HG03520 (cell line): ENCODE data around the gene STAM.

Source experiments
- ATAC-seq: cut with Tn5 transposase; IDR thresholded peaks from one replicate; pipeline ENCODE4 v1.9.1; 2021; ENCODE audit warnings: mild to moderate bottlenecking, moderate library complexity; ENCODE audit not compliant: unreplicated experiment

Gene STAM

DNA sequence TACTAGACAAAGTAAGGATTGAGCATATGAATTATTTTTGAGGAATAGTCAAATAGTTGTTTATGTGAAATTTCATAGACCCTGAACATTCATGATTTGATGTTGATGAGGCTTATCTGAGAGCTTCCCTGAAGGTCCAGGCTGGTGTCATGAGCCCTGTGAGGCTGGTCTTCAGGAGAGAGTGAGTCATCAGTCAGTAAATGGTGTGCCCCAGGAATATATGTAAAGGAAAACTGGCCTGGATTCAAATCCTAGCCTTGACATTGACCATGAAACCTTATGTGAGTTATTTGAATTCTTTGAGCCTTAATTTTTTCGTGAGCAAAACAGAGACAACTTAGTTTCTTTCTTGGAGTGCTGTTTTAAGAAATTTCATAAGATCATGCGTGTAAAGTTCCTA lies 114.2 kb downstream of the STAM start:
- ATAC-seq, result no peak

DNA sequence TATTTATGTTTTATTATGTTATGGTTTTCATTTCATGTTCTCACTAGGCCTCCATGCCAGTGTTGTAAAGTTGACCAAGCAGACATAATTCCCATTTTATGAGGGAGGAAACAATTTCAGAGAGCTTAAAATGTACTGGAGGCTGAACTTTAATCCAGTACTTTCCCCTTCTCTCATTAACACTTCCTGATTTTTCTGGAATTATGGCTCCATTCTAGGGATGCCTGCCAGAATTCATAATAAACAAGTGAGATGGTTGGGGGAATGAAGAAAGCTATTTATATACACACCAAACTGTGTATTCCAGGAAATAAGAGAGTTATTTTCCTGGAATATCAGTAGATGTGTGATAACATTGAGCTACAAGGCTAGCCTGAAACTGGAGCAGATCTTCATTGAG lies 114.9 kb downstream of the STAM start:
- ATAC-seq, result no peak

DNA sequence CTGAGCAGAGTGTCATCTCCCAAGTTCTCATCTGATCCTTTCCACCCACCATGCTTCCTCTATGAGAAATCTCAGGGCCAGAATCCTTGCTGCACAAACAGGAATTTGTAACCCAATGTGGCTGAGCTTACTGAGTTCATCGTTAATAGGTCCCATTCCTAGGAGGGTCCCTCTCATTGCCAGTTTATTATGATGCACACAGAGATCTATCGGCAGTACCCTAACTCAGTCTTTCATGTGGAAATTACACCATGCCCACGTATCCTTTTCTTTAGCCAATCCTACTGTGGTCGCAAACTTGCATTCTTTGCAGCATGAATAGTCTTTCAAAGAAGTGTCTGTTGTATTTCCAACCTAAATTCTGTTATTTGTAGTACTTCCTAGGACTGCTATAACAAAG lies 120.2 kb downstream of the STAM start:
- ATAC-seq, result no peak

DNA sequence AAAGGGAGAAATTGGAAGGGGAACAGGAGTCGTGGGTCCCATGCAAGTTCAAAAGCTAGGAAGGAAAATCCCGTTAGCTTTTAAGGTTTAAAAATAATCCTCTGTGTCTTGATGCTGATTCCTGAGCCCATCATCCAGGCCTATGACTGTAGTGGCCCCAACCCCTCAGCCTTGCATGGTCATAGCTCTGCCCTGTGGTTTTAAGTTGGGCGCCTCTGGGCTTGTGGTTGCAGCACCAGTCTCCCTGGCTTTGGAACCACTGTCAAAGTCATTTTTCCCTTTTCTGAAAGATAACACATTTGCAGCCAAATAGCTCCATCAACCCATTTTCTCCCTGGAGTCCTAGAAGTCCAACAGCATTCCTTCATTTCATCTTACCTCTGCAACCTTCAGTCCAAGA lies 121.7 kb downstream of the STAM start:
- ATAC-seq, result no peak
